ENCODE data around the gene ACYP2.

DNA sequence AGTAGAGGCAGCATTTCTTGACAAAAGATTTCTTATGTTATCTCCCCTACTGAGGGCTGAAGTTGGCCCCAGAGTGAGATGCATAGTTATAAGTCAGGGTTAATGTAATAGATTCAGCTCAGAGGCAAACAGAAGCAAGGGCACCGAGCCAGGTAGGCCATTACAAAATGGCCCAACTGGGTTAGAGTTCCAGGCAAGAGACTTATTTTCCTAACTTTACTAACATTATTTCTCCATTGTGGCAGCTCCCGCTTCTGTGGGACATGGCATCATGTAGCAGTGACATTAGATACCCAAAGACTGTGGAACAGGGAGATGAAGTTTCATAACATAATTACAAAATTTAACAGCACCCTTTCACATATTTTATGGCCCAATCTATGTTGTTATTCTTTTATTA, 113.5 kb downstream of the ACYP2 start:
- TF ChIP-seq CTCF (IDR thresholded peaks at IDR 0.05) (no peak), POLR2A (IDR thresholded peaks at IDR 0.05) (no peak)

All from right lobe of liver (tissue), 4 donors.